ENCODE results near the gene CCNK.

CCNK gene

GRCh38 chr14:99538733-99539132 is 57.5 kb downstream of the CCNK start:
- DNase-seq: no peak

DNA sequence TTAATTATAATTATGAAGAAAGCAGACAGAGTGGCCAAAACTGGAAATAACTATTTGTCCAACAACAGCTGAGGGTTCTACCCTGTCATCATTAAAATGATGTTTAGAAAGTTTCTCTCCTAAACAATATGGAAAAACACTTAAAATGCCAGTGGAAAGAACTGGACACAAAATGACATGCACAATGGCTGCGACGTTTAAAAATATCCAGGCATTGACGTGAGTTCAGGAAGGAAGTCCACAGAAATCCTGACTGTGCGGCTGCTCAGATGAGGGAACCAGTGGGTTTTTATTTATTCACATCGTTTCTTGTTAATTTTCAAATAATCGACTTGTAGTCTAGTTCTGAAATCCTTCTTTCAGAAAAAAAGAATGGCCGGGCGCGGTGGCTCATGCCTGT is 58.3 kb downstream of the CCNK start:
- DNase-seq: no peak

- no peak for DNase-seq
Measured at GRCh38 chr14:99540196-99541032, 59.2 kb downstream of the CCNK start.

- no peak for DNase-seq
Measured at GRCh38 chr14:99541211-99541610, 60.0 kb downstream of the CCNK start.

DNA sequence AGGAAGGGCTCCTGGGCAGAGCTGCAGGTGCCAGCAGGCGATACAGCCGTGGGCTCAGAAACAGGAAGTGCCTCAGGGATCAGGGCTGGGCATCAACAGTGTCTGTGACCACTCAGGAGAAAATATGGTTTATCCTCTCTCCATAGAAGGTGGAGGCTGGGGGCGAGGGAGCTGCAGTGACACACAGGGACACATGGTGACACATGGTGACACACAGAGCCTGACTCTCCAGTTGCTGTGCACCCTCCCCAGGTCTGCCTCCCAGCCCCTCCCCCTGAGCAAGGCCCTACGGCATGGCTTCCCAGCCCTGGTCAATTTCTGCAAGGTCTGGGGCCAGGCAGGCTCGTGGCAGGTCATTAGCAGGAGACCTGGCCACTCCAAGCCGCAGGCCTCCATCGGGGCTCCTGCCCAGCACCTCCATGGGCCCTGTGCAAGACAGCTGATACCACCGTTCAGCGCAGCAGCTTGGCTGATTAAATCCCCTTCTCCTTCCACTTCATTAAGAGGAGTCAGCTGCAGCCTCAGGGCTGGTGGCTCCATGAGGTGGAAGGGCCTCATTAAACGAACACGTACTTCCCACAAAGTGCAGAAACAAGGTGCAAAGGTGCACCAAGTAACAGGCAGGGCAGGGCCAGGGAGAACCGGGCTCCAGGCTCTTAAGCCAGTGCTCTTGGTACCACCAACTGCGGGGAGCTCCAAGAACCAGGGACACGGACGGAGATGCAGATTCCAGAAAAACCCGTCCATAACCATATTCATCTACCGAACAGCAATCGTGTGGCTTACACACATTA is 60.7 kb downstream of the CCNK start:
- no peak for DNase-seq

DNA sequence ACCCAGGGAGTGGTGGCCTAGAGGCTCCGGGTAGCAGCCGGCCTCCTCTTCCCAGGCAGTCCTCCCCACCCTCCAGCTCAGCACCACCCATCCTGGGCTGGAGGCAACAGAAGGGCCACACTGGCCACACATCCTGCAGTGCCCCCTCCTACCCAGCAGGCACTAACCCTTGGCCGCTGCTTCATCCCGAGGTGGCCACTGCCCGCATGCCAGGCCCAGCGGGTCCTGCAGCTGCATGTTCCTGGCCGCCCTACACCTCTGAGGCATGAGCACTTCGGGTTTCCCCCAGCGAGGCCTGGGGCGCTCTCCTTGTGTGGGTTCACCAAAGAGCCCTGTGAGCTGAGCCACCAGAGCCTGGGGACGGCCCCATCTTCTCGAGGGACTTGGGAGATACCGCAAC is 61.4 kb downstream of the CCNK start:
- DNase-seq: no peak

DNA sequence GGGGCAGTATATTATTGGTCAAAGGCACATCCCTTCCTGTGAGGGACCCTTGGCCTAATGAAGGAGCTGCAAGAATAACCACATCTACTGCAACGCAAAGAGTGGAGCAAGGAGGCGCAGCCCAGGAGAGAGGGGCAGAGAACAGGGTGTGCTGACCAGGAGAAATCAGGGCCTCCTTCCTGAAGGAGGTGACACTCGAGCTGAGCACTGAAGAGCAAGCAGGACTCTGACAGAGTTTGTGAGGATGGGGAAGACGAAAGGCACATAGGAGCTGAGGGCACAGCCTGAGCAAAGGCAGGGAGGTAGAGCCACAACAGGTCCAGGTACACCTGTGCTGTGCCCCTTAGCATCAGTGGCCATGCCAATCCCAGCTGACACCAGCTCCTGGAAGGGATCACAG is 62.2 kb downstream of the CCNK start:
- no peak for DNase-seq

DNA sequence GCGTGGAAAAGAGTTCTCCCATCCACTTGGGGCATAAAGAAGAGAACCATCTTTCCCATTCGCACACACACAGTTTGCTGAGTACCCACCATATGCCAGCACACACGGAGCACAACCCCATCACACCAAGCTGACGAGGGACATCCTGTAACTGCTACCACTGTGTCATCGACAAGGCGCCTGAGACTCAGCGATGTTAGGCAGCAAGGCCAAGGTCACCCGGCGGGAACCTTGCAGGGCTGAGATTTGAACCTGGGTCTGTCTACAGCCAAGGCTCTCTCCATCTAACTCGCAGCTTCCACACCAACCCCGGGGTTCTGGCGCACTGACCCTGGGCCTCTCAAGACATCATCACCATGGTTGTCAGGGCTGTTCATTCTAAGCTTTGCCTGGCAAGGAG is 62.8 kb downstream of the CCNK start:
- DNase-seq: no peak

GRCh38 chr14:99544991-99545390 is 63.8 kb downstream of the CCNK start:
- no peak for DNase-seq

DNA sequence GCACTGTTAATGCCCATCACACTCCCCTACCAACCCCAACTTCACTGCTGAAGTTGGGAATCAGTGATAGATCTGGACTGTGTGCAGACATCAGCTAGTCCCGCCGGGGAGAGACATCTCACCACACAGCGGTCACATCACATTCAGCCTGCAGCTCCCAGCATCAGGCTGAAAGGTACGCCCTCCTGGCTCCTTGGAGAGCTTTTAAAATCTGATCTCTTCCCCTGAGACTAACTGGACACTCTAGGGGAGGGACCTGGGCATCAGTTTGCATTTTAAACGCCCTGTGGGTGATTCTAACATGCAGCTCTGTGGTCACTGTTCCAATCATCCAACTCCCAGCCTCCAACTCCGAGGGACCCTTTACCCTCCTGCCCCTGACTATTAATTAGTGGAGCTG is 64.4 kb downstream of the CCNK start:
- DNase-seq: no peak

GRCh38 chr14:99546234-99546879 is 65.1 kb downstream of the CCNK start:
- DNase-seq: no peak

GRCh38 chr14:99548255-99548654 is 67.0 kb downstream of the CCNK start:
- DNase-seq: no peak

GRCh38 chr14:99548871-99549515 is 67.8 kb downstream of the CCNK start:
- no peak for DNase-seq

- no peak for DNase-seq
Measured at GRCh38 chr14:99549684-99550083, 68.5 kb downstream of the CCNK start.

GRCh38 chr14:99550387-99550992 is 69.3 kb downstream of the CCNK start:
- DNase-seq: no peak

DNA sequence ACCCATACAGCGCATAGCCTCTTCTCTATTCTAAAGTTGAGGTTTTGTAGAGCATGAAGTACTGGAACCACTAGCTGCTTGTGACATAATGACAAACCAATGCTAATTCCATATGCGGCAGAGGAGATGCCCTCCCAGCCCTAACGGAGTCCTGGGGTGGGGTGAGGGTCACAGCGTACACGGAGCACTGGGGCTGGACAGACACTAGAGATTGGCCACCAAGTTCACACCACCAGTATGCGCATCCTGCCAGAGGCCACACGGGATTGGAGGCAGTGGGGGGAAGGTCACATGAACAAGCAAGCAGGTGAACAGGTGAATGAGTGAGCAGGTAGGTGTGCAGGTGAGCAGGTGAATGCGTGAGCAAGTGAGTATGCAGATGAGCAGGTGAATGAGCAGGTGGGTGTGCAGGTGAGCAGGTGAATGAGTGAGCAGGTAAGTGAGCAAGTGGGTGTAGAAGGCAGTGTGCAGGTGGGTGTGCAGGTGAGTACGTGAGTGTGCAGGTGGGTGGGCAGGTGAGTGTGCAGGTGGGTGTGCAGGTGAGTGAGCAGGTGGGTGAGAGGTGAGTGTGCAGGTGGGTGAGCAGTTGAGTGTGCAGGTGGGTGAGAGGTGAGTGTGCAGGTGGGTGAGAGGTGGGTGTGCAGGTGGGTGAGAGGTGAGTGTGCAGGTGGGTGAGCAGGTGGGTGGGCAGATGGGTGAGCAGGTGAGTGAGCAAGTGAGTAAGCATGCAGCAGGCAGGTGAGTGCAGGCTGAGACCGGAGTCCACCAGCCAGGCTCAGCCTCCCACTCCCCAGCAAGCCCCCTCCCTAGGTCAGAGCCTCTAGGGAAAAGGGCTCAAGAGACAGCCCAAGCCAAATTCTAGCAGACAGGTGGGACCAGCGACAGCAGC is 70.1 kb downstream of the CCNK start:
- DNase-seq: no peak

GRCh38 chr14:99552021-99552553 is 70.9 kb downstream of the CCNK start:
- no peak for DNase-seq

- DNase-seq: no peak
Measured at GRCh38 chr14:99552572-99553216, 71.5 kb downstream of the CCNK start.

DNA sequence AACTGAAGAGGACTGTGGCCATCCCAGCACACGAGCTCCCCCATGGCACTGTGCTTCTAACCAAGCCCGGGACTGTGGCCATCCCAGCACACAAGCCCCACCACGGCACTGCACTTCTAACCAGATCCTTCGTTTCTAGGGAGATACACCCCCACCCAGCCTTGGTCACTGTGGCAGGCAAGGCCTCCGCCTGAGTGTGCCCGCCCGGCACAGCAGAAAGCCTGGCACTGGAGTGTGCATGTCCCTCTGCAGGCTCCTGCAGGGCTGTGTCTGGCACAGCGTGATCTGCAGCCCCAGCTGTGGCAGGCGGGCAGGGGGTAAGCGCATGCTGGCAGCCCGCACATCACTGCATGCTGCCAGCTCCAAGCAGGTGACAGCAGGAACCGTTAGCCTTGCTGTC is 73.0 kb downstream of the CCNK start:
- no peak for DNase-seq

DNA sequence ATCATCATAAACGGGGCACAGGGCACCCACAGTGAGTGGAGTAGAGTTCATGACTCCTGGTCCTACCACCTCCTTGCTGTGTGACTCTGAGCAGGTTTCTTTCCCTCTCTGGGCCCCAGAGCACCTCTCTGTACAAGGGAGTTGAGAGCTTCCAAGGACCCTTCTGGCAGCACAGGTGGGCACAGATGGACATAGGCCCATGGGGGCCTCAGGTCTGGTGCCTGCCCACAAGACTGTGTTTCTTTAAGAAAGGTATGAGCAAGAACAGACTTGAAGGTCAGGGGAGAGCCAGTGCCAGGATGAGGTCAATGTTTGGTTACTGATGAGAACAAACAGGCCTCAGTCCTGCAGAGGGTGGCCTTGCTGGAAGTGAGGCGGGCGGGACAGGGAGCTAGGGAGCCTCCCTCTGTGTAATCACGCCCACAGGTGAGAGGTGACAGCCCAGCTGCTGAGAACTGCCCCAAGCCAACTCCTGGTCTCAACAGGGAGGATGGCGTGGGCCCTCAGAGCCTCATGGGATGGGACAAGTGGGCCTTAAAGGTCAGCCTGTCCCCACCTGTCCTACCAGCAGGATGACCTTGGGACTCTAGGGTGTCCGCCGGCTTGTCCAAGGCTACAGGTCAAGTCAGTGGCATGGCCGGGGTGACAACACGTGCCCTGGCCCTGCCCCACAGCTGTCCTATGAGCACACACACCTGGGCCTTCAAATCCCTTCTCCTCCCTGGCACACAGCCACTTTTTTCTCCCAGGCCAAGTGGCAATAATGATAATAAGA is 73.7 kb downstream of the CCNK start:
- DNase-seq: no peak
